CD4-positive, alpha-beta T cell treated with Interleukin-4 for 1 hour (primary cell): ENCODE data around the gene PHACTR3.

Experiments
- DNase-seq, 2 donors: peaks; one replicate each; pipeline ENCODE4 v3.0.0-alpha.2; 2020 to 2022

PHACTR3 gene

DNA sequence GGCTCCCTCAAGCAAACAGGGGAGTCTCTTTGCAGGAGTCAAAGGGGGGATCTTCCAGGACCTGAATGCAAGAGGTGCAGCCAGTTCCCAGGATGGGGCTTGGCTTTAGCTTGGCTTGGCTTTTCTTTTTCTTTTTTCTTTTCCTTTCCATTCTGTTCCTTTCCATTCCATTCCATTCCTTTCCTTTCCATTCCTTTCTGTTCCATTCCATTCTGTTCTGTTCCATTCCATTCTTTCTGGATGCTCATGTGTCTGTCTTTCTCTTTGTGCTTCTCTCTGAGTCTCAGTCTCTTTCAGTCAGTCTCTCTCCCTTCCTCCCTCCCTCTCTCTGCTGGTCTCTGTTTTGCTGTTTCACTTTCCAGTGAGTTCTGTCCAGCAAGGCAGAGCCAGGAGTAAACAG, 163.3 kb downstream of the PHACTR3 start:
- DNase-seq = no peak

DNA sequence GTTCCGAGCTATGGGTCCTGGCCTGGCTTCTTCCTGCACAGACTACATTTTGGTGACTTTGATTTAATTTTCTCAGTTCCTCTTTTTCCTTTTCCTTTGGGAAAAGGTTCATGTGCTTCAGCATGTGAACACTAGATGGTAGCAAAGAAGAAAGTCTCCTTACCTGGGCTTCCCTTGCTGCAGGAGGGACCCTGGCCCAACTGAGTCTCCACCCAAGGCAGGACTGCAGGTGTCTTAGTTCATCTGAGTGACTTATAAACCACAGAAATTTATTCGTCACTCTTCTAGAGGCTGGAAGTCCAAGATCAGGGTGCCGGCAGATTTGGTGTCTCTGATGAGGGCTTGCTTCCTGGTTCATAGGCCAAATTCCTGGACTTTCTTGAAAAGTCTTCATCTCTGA, 165.9 kb downstream of the PHACTR3 start:
- no peak for DNase-seq

DNA sequence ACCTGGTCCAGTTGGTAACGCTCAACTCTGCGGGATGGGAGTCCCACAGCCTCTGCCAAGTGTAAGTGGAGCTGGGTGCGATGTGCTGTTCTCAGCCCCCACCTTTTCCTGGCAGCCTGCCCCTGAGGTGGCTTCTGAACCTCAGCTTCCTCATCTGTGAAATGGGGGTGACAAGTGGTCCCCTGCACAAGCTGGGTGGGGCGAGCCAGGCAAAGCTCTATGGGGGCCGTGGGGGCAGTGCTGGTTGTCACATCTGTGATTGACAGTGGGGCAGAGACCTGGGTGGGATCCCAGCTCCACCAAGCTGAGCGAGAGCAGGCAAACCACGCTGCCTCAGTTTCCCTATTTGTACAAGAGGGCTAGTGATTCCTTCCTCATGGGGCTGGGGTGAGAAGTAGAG, 166.5 kb downstream of the PHACTR3 start:
- DNase-seq = no peak

DNA sequence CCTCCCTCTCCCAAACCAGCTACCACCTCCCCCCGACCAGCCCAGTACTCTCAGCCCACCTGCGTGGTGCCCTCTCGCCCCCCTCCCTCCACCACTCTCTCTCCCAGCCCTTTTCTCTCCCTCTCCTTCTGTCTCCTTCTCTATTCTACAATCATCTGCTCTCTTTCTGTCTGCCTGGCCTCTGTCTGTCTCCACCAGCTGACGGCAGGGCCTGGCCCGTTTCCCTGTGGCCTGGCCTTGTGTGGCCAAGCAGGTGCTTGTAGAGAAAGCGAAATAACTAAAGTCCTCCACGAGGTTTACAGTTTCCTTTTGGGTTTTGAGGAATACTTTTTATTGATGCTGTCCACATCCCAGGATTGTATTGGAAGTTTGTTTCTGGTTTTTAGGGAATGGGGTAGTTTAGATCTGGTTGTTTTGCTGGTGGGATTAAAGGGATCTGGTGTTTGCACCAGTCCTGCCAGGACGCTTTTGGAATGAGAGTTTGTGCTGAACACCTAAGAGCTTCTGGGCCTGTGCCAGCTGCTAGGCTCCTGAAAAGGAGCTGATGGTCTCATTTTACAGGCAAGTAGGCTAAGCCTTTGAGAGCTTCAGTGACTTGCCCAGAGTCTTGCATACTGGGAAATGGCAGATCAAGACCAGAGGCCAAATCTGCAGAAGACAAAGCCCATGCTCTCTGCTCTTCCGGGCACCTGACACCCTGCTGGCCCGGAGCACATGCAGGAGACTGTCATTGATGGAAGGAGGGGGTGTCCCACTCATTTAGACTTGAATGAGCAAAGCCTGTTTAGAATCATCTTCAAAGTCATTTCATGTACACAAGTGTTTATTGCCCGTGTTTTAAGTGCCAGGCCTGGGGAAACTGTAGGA, 167.4 kb downstream of the PHACTR3 start:
- no peak for DNase-seq

DNA sequence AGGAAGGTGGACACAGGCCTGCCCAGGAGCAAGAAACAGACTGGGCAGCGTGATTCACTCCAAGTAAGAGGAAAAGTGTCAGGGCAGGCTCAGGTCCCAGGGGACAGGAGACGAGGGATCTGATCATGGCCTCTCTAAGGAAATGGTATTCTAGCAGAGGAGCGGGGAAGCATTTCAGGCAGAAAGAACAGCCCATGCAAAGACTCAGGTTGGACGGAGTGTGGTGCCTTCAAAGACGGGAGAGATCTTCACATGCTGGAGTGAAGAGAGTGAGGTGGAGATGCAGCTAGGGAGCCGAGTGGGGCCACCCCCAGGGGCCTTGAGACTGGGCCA, 168.0 kb downstream of the PHACTR3 start:
- DNase-seq = no peak

DNA sequence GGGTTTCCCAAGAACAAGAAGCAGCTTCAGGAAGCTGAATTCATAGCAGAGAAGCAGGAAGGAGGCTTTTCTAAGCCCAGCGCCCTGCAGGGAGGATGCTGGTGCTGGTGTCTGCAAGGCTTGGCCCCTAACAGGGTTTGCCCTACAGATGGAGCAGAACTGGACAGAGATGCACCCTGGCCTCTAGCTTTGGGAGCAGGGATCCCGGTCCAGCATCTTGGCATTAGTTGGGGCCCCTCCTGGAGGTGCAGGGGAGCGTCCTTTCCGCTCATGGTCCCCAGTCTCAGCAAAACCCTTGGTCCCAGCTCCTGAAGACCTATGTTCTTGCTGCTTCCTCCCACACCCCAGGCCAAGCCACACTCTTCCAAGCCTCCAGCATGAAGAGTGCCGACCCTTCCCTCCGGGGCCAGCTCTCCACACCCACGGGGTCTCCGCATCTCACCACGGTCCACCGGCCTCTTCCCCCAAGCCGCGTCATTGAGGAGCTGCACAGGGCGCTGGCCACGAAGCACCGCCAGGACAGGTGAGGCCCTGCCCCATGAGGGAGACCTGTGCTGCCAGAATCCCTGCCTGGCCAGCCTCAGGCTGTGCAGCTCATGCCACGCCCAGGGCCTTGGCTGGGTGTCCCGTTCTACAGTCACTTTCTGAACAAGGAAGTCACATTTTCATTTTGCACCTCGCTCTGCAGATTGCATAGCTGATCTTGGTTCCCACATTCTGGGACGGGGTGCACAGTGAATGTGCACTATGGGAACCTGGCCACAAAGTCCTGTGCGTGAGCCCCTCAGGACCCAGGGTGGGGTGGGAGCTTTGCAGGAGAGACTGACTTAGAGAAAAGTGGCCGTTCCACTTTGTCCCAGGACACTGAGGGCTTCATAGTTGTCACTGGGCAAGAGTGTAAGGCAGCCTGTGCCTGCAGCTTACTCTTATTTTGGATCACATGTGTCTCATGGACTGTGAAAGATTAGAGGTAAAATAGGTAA, 168.9 kb downstream of the PHACTR3 start:
- DNase-seq = peak in 1 of 2 donors; percentile 5

DNA sequence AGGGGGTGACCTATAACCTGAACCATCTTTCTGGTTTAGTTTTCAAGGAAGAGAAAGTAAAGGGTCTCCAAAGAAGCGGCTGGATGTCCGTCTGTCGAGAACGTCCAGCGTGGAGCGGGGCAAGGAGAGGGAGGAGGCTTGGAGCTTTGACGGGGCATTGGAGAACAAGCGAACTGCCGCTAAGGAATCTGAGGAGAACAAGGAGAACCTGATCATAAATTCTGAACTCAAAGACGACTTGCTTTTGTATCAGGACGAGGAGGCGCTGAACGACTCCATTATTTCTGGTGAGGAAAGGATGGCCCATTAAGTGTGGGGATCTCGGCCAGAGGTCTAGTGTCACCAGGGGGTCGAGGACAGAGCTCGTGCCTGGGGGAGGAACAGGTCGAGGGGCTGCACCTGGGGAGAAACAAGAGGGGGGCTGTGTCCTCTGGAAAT, 169.9 kb downstream of the PHACTR3 start:
- peak in 1 of 2 donors; percentile 6 for DNase-seq

DNA sequence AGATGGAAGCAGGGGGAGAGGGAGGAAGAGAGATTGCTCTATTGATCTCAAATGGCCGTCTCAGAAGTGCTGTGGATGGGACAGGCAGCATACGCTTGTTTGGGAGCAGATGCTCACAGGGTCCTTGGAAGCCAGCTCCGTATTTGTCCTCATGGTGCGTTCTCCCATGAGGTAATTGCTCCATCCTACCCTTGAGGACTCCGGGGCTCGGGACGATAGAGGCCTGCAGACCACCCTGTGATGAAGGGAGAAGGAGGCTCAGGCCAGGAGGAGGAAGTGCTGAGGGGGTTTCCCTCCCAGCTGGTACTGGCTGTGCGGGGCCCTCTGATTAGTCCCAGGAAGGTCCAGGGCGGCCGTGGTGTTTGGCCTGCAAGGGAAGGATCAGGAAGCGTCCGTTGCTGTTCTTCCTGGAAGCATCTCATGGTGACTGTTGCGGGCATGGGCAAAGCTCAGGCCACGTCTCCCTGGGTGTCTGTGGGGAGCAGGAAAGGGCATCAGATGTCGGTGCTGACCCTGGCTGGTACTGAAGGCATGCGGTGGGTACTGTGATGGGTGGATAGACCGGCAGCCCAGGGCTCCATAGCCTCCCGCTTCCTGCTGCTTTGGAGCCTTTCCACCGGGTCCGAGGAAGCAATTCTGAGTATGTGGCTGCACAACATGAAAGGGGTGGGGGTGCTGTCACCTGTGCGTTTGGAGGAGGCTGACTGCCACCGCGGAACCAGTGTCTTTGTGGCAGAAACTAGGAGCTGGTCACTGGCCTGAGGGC, 170.8 kb downstream of the PHACTR3 start:
- DNase-seq = peak in 1 of 2 donors; percentile 5

DNA sequence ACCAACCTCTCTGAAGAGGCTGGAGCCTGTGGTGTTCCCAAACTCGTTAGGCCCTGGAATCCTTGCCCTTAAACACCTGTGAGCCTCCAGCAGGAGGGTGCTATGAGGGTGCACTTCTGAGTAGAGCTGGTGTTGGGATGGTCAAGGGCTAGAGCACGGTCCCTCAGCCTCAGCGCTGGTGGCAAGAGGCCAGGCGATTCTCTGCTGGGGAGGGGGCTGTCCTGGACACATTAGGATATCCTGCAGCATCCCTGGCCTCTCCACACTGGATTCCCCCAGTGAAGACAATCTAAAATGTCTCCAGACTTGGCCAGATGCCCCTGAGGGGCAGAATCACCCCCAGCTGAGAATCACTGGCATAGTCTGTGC, 171.3 kb downstream of the PHACTR3 start:
- DNase-seq = peak in 1 of 2 donors; percentile 3

DNA sequence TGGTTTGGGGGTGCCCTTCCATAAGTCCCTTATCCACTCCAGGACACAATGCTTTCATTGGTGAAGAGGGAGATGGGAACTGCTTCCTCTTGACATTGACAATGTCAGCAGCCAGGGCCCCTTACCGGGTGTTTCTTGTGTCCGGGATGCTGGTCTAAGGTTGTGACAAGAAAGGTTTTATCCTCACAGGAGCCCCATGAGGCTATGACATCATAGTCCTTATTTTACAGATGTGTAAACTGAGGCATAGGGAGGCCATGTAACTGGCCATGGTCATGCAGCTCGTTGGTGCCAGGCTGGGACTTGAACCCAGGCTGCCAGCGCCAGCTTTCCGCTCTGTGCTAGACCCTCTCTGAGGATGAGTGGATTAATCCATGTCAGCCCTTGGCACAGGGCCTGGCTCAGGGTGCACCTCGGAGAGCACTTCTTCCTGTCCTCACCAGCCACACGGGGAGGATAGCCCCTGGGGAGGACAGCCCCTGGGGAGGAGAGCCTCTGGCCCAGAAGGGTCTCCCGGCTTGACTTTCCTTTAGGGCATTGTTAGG, 171.8 kb downstream of the PHACTR3 start:
- peak in 1 of 2 donors; percentile 6 for DNase-seq

DNA sequence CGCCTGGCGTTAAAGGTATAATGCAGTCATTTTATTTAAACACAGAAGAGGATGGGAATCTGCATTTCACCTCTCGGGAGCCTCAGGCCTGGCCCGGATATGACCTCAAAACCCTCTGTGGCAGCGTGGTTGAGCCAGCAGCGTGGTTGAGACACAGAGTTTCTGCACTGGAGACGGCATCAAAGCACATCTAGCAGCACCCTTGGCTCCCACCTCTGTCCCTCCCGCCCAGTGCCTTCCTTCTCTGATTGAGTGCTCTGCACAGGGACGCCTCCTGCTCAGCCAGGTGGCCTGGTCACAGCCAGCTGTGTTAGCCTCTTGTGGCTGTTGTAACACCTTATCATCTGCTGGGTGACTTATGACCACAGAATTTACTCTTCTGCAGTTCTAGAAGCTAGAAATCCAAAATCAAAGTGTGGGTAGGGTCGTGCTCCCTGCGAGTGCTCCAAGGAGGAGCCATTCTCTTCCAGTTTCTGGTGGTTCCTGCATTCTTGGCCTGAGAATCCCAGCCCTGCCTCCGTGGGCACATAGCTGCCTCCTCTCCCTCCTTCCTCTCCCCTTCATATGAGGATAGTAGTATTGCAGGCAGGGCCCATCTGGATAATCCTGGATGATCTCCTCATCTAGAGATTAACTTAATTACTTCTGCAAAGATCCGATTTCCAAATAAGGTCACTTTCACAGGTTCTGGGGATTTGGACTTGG, 172.4 kb downstream of the PHACTR3 start:
- DNase-seq = no peak

DNA sequence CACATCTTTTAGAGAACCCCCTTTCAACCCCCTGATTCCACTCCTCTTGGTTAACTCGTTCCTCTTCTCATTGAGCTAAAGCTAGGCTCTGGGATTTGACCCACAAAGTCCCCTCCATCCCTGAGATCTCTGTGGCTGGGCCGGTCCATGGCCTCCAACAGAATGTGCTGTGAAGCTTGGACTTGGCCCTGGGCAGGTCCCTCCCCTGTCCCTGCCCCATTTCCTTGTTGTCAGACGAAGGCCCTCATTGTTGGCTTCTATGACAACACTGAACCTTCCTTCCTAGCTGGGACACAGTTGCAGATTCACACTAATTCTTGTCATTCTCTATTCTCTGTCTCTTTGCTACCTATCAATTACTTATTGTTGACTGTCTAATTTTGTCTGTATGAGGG, 173.0 kb downstream of the PHACTR3 start:
- DNase-seq = no peak

DNA sequence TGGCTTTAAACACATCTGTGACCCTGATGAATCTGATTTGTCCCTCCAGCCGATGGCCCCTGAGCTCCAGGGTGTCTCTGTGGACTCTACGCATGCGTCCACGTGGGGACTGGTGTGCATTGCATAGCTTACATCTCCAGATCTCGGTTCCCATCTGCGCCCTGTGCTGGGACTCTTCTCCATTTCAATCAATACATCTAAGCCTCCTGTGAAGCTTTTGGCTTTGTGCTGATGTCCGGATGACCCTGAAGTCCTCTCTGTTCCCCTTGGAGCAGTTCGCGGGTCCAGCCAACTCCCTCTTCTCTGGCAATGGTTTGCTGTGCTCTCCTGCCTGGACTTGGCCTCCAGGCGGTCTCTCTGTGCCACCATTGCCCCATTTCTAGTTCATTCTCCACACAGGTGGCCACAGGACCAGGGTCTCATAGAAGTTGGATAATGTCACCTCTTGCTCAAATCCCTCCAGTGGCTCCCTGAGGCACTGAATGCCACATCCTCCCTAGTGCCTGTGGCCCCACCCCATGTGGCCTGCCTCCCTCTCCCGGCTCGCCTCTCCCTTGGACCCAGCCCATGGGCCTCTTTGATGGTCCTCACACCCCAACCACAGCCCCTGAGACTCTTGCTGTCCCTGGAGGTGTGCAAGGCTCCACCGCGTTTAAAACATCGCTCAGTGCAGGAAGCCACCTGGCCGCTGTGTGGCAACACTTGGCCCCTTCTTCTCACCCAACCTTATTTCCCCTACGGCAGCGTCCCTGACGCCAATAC, 173.7 kb downstream of the PHACTR3 start:
- DNase-seq = peak in 1 of 2 donors; percentile 7

DNA sequence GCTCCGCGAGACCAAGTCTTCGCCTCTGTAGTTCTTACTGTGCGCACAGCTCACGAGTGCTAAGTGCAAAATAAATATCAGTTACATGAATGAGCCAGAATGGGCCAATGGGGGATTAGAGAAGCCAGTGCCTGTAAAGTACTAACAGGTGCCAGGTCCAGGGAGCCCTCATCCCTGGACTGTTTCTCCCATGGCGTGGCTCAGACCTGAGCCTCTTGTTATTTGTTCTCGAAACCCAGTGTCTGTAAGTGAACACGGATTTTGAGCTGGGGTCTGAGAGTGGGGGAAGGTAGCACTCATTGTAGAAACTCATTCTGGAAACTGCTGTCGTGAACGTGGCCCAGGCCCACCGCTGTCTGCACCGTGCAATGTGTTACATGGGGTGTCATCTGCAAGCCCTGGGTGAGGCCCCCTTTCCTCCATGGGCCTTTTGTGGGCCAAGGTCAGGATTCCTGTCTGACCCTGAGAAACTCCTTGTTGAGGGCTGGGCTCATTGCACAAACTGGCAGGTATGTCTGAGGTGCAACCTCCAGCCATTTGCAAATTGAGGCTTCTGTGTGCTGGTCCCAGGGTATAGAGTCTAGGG, 174.4 kb downstream of the PHACTR3 start:
- DNase-seq = no peak

DNA sequence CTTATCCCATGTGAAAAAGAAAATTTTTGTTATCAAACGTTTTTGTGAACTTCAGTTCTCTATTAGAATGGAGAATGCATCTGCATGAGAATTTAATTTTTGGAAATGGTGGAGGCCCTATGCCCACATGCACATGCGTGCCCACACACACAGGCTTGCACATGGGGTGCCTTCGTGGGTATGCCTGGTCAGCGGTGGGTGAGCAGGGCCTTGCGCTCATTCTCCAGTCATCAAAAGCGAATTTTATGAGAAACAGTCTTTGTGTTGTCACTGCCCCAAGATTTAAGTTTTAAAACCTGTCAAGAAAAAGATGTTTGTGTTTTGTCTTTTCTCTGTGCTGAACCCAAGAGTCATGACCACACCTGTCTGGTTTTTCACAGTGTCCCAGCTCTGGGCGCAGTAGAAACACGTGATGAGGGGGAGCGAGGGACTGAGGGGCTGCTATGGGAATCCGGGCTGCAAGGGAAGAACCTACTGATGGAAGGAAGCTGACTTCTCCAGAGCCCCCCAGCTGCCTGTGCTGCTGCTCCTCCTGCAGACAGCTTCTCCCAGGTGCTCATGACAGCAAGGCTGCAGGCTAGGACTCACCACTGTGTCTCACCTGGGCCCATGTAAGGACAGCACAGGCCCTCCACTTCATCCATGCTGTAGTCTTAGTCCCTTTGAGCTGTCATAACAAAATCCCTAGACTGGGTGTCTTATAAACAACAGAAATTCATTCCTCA, 175.5 kb downstream of the PHACTR3 start:
- DNase-seq = no peak

DNA sequence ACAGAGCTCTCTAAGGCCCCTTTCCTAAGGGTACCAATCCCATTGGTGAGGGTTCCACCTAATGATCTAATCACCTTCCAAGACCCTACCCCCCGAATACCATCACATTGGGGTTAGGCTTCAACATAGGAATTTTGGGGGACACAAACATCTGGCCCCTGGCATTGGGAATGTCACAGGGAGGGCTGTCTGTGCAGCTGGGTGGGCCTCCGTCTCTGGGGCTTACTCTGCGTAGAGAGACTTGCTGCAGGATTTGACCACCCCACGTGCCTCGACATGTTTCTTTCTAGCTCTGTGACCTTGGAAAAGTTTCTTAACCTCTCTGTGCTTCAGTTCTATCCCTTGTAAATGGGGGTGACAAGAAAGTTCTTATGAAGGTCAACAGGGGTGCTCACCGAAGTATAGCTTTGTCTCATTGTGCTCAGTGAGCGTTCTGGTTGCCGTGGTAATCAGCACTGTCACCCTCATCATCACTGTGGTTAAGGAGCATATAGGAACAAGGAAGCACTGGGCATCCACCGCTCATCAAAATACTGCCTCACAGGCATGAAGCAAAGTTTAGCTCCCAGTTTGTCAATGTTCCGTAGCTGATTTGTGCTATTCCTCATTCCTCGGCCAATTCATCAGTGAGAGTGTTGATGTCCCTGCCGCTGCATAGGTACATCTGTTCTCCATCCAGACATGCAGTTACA, 176.3 kb downstream of the PHACTR3 start:
- no peak for DNase-seq

DNA sequence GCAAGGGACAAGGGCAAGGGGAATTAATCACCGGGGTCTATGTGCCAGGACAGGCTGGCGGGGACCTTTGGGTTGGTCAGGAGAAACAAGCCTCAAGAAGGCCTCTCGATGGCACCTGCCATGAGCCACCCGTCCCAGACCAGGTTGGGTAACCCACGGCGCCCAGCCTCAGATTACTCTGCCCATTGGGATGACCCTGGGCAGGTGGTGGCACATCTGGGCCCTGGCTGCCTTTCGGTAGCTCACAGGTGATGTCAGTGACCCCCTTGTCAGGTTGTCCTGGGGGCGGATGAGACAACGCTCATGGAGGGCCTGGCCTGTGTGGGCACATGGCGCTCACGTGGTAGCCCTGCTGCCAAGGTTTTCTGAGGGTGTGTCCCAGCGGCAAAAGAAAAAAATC, 176.9 kb downstream of the PHACTR3 start:
- no peak for DNase-seq

DNA sequence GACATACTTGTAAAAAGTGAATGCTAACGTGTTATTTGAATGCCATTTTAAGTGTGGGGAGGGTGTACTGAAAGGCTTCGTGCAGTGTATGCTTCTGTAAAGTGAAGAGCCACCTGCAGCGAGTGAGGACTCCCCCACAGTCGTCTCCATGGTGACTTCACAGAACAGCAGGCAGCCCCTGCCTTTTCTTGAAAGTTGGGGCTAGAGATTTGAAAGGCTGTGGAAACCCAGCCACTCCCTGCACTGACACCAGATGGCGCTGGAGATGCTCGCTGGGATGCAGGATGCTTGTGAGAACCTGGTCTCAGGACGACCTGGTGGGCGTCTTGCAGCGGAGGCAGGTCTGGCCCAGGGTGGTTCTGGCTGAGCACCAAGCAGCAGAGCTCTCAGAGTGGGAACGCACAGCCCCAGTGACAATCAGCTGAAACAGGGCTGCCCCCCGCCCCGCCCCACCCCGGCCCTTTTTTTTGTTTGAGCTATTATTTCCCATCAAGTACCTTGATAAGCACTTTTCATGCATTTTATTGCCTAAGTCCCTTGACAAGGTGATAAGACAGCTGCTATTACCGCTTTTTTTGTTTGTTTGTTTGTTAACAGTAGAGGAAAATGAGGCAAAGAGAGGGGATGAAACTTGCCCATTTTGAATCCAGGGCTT, 178.8 kb downstream of the PHACTR3 start:
- DNase-seq = no peak

DNA sequence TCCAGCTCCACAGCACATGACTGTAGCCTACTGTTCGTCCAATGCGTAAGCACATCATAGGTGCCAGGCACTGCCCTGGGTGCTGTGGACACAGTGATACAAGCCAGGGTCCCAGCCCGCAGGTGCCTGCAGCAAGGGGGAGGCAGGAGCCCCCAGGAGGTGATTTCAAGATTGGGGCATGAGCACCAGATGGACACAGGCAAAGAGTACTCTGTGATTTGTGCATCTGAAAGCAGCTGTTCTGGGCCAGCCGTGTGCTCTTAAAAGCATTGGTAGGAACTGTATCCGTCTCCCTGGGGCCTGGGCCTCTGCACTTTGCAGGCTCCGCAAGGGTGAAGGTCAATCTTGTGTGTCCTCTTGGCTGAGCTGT, 179.3 kb downstream of the PHACTR3 start:
- no peak for DNase-seq
